Adrenal gland (tissue), 12 donors: Measurements from ENCODE around the gene RGS1. TPM values are rescaled to one million over a fixed set of nuclear protein-coding genes. Genes with fewer than 3 reads are reported as not detected.

ENCODE experiments used
- DNase-seq, 7 donors: peaks; one replicate each; pipeline ENCODE4 v3.0.0-alpha.2; 2019 to 2020
- H3K27ac ChIP-seq, 5 donors: fragments of 200-600 bp; sonication (generic) in 4 of 5; 1 replicate in 3 of 5; 2 replicates in 2 of 5; pipeline versions ENCODE4 v1.5.1 to v1.8.0; 2016 to 2020; ENCODE audit warnings: mild to moderate bottlenecking in 1 of 5
- H3K27me3 ChIP-seq: fragments of 200-600 bp; 2 replicates; pipeline ENCODE4 v1.8.0; 2021
- H3K36me3 ChIP-seq, 2 donors: fragments of 200-600 bp; replicated peaks in 1 of 2; 1 replicate in 1 of 2; 2 replicates in 1 of 2; pipeline versions ENCODE4 v1.5.1 to v1.8.0; 2018 to 2022
- H3K4me1 ChIP-seq, 2 donors: fragments of 200-600 bp; replicated peaks in 1 of 2; 1 replicate in 1 of 2; 2 replicates in 1 of 2; pipeline versions ENCODE4 v1.5.1 to v1.8.0; 2018 to 2021
- H3K4me3 ChIP-seq, 4 donors: fragments of 200-600 bp; sonication (generic) in 3 of 4; one replicate each; pipeline ENCODE4 v1.5.1; 2016 to 2018
- H3K9me3 ChIP-seq, 3 donors: fragments of 200-600 bp; sonication (generic) in 1 of 3; replicated peaks in 1 of 3; 1 replicate in 2 of 3; 2 replicates in 1 of 3; pipeline versions ENCODE4 v1.5.1 to v1.8.0; 2016 to 2021
- POLR2A ChIP-seq, 2 donors: fragments of 450-650 bp; IDR thresholded peaks; one replicate each; pipeline ENCODE4 v1.6.1; 2017; ENCODE audit warnings: antibody characterized with exemption in 2 of 2, mild to moderate bottlenecking in 2 of 2, moderate library complexity in 1 of 2
- WGBS, 4 donors: extraction: QIAGEN DNeasy Blood & Tissue Kit in 2 of 4; methylation state at CpG; one replicate each; pipeline versions ENCODE4 v1.1.5 to v1.1.7; 2013 to 2017; 5-methylcytosine and 5-hydroxymethylcytosine counted together
- intact Hi-C, 2 donors: fragments of 100-400 bp; cut with DNase I; formaldehyde crosslinking; loops; one replicate each; pipeline versions ENCODE4 v1.14.1 to v1.15.0; 2022 to 2023
- polyA plus RNA-seq, 3 donors: library from polyadenylated mRNA; stranded (reverse); fragments of 200-250 nt in 2 of 3; fragments of 350-450 nt in 1 of 3; fragmentation: Illumina TruSeq in 1 of 3; extraction: RNeasy Lipid Tissue Mini Kit (QIAGEN cat#74804) in 1 of 3; gene quantifications; one replicate each; pipeline ENCODE4 v1.2.3, GENCODE V29; 2013 to 2014
- total RNA-seq, 9 donors: library from RNA; depleted of rRNA in 4 of 9; stranded (reverse); fragments of >200 nt in 4 of 9; fragments of 120-200 nt in 1 of 9; fragmentation: NEBNext Ultra II Directional in 1 of 9; extraction: Animal tissue kit (Norgen Biotek cat#: 25700) in 1 of 9; gene quantifications; one replicate each; pipeline versions ENCODE4 v1.1.0 to v1.2.4, GENCODE V29; 2013 to 2023
- TF ChIP-seq, protein P1 (sequence below), 6 experiments: fragments of 450-650 bp in 4 of 6; fragments of 200-600 bp in 2 of 6; sonication (generic) in 1 of 6; IDR thresholded peaks; 1 replicate in 5 of 6; 2 replicates in 1 of 6; pipeline versions ENCODE4 v1.5.1 to v1.8.0; 2016 to 2021; ENCODE audit warnings: antibody characterized with exemption in 6 of 6, mild to moderate bottlenecking in 2 of 6, moderate library complexity in 1 of 6
- donor health status: healthy with polysubstance abuse.
- donor health status: Bipolar disorder and iron deficiency.
- donor health status: DM: yes; HTN: yes; CAD: no.
- donor health status: DM: no; HTN: no; CAD: no.
- donor health status: DM: no; HTN: no; CAD: no.
- donor health status: DM: yes; HTN: yes; CAD: no.

RGS1 gene
- total and polyA plus RNA-seq, 12 donors = 2.4 to 124 (median 9.4) TPM

DNA sequence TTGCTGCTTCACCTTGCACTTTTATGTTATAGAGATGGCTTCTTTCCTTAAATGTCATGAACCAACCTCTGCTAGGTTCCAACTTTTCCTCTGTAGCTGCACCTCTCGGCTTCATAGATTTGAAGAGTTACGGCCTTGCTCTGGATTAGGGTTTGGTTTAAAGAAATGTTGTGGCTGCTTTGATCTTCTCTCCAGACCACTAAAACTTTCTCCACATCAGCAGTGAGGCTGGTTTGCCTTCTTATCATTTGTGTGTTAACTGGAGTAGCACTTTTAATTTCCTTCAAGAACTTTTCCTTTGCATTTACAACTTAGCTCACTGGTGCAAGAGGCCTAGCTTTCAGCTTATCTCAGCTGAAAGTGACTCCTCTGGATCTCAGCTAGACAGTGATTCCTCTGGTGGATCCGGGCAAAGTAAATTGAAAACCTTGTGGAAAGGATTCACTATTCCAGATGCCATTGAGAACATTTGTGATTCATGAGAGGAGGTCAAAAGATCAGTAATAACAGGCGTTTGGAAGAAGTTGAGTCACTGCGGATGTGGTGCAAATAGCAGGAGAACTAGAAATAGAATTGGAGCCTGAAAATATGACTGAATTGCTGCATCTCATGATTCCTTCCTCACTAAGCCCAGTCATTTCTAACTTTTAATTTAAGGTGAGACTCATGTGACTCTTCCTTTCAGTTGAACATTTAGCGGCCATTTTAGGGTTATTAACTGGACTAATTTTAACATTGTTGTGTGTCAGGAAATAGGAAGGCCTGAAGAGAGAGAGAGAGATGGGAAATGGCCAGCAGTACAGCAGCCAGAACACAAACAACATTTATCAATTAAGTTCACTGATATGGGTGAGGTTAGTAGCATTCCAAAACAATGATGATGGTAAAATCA lies 16.2 kb upstream of the RGS1 start:
- intact Hi-C loops = no loop called here
- Histone ChIP-seq H3K4me3 (no peak overlapping the region), H3K27ac (peak overlapping the region in 3 of 5 donors; percentile 25 to 61 (median 39)), H3K4me1 (peaks cover 0 to 8% of the 10 kb centered on the region in 2 donors), H3K27me3 (no peaks in the 10 kb centered on the region), H3K9me3 (no peaks in the 10 kb centered on the region), H3K36me3 (no peaks in the 10 kb centered on the region)
- TF ChIP-seq, protein P1, sequence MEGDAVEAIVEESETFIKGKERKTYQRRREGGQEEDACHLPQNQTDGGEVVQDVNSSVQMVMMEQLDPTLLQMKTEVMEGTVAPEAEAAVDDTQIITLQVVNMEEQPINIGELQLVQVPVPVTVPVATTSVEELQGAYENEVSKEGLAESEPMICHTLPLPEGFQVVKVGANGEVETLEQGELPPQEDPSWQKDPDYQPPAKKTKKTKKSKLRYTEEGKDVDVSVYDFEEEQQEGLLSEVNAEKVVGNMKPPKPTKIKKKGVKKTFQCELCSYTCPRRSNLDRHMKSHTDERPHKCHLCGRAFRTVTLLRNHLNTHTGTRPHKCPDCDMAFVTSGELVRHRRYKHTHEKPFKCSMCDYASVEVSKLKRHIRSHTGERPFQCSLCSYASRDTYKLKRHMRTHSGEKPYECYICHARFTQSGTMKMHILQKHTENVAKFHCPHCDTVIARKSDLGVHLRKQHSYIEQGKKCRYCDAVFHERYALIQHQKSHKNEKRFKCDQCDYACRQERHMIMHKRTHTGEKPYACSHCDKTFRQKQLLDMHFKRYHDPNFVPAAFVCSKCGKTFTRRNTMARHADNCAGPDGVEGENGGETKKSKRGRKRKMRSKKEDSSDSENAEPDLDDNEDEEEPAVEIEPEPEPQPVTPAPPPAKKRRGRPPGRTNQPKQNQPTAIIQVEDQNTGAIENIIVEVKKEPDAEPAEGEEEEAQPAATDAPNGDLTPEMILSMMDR (IDR thresholded peaks at IDR 0.05) = no peak
- TF ChIP-seq POLR2A (IDR thresholded peaks at IDR 0.05) = no peak
- 43 to 63% (median 53%) methylated on average over 6 of the region's 6 CpGs for WGBS, 4 donors
- DNase-seq = peak in 5 of 7 donors; percentile 15 to 51 (median 26)

DNA sequence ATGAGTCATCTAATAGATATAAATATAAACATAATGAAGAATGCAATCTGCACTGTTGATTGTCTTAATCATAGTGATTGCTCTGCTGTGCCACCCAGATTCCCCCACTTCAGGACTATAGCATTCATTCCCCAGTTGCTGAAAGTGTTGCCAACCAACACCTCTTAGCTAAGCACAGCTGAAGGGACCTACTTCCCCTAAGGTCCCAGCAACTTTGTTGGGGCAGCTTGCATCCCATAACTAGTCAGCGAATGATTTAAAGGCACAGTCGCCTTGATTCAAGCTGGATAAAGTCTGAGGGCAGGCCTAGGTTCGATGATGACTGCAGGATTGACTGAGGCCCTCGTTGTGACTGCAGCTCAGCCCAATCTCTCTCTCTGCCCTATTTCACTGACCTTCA lies 14.3 kb upstream of the RGS1 start:
- Histone ChIP-seq H3K27ac (no peak overlapping the region), H3K4me3 (no peak overlapping the region), H3K27me3 (no peaks in the 10 kb centered on the region), H3K36me3 (no peaks in the 10 kb centered on the region), H3K9me3 (no peaks in the 10 kb centered on the region), H3K4me1 (peaks cover 0 to 8% of the 10 kb centered on the region in 2 donors)
- intact Hi-C loops = no loop called here
- no peak for DNase-seq
- WGBS, 4 donors = 83 to 92% (median 87%) methylated on average over 1 to 4 of the region's 4 CpGs
- TF ChIP-seq, protein P1 (IDR thresholded peaks at IDR 0.05) = no peak

DNA sequence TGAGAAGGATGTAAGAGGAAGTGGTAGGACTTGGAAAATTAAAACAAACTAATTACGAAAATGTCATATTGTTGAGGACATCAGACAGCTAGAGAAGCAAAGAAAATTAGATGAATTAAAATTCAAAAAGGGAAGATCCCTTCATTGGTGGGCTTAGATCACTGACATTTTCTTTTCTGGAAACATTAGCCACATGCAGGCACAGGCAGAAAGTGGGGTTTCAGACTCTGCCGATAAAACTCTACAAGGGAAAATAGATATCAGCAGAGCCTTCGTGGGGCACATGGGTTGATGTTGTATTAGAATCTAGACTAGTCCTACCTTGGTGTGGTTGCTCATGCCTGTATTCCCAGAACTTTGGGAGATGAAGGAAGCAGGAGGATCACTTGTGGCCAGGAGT lies 12.4 kb upstream of the RGS1 start:
- Histone ChIP-seq H3K27ac (no peak overlapping the region), H3K36me3 (no peaks in the 10 kb centered on the region), H3K4me3 (no peak overlapping the region), H3K9me3 (no peaks in the 10 kb centered on the region), H3K27me3 (no peaks in the 10 kb centered on the region), H3K4me1 (peaks cover 0 to 8% of the 10 kb centered on the region in 2 donors)
- DNase-seq = no peak
- intact Hi-C loops = no loop called here
- TF ChIP-seq, protein P1 (IDR thresholded peaks at IDR 0.05) = no peak
- no peak for TF ChIP-seq POLR2A (IDR thresholded peaks at IDR 0.05)
- 89 to 95% (median 92%) methylated on average over 3 of the region's 3 CpGs for whole genome bisulfite sequencing, 4 donors

DNA sequence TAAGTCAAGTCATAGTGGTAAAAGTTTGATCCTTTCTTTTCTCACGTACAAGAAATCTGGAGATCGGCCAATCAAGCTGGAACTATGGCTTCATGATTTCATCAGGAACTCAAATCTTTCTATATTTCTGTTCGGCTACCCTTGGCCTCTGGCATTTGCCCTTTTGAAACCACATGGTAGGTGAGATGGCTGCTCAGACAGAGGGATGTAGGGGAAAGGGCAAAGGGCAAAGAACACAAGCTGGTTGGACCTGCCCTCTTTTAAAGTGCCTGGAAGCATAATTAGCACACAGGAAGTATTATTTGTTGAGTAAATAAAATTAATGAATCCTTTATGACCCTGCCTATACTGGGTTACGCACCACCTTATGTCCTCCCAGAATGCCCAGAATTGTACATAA lies 11.5 kb upstream of the RGS1 start:
- Histone ChIP-seq H3K27ac (no peak overlapping the region), H3K36me3 (no peaks in the 10 kb centered on the region), H3K4me1 (peaks cover 0 to 8% of the 10 kb centered on the region in 2 donors), H3K9me3 (no peaks in the 10 kb centered on the region), H3K27me3 (no peaks in the 10 kb centered on the region), H3K4me3 (no peak overlapping the region)
- intact Hi-C loops = no loop called here
- TF ChIP-seq, protein P1 (IDR thresholded peaks at IDR 0.05) = no peak
- TF ChIP-seq POLR2A (IDR thresholded peaks at IDR 0.05) = no peak
- 76 to 87% (median 83%) methylated on average over 4 of the region's 4 CpGs for whole genome bisulfite sequencing, 4 donors
- no peak for DNase-seq
